GM18505 (cell line): Measurements from ENCODE around the gene ZNF423.

Source experiments
- ATAC-seq: cut with Tn5 transposase; IDR thresholded peaks from one replicate; pipeline ENCODE4 v1.9.1; 2021; ENCODE audit not compliant: unreplicated experiment
- POLR2A ChIP-seq: IDR thresholded peaks from 4 replicates; pipeline ENCODE4 v1.6.1; 2011; ENCODE audit warnings: borderline replicate concordance; ENCODE audit not compliant: insufficient read depth, insufficient read length; ENCODE audit errors: extremely low read depth

The ZNF423 gene

GRCh38 chr16:49788572-49788971 is 67.3 kb downstream of the ZNF423 start:
- TF ChIP-seq POLR2A = no peak
- no peak for ATAC-seq

GRCh38 chr16:49786926-49787557 is 68.9 kb downstream of the ZNF423 start:
- no peak for TF ChIP-seq POLR2A
- ATAC-seq = no peak

- ATAC-seq = no peak
- no peak for TF ChIP-seq POLR2A
Measured at GRCh38 chr16:49785970-49786369, 69.9 kb downstream of the ZNF423 start.

- ATAC-seq = no peak
- TF ChIP-seq POLR2A = no peak
Measured at GRCh38 chr16:49782405-49782804, 73.5 kb downstream of the ZNF423 start.

- TF ChIP-seq POLR2A = no peak
- no peak for ATAC-seq
Measured at GRCh38 chr16:49781401-49781800, 74.5 kb downstream of the ZNF423 start.

- ATAC-seq = no peak
- no peak for TF ChIP-seq POLR2A
Measured at GRCh38 chr16:49780433-49780832, 75.5 kb downstream of the ZNF423 start.

- ATAC-seq = no peak
- TF ChIP-seq POLR2A = no peak
Measured at GRCh38 chr16:49779979-49780378, 75.9 kb downstream of the ZNF423 start.

- no peak for ATAC-seq
Measured at GRCh38 chr16:49778202-49778930, 77.5 kb downstream of the ZNF423 start.

GRCh38 chr16:49776734-49777133 is 79.2 kb downstream of the ZNF423 start:
- no peak for TF ChIP-seq POLR2A
- no peak for ATAC-seq

More at GRCh38 chr16:49778202-49778930, 77.5 kb downstream of the ZNF423 start:
- no peak for TF ChIP-seq POLR2A

- TF ChIP-seq POLR2A = no peak
- no peak for ATAC-seq
Measured at GRCh38 chr16:49776085-49776595, 79.8 kb downstream of the ZNF423 start.

GRCh38 chr16:49775581-49775980 is 80.3 kb downstream of the ZNF423 start:
- ATAC-seq = no peak
- TF ChIP-seq POLR2A = no peak

- no peak for ATAC-seq
- no peak for TF ChIP-seq POLR2A
Measured at GRCh38 chr16:49775018-49775417, 80.9 kb downstream of the ZNF423 start.

- TF ChIP-seq POLR2A = no peak
- ATAC-seq = no peak
Measured at GRCh38 chr16:49773534-49774475, 82.1 kb downstream of the ZNF423 start.
